Measurements from ENCODE around the gene HIF1AN.

- no peak for TF ChIP-seq REST (IDR thresholded peaks at IDR 0.05; ENCODE audit: insufficient replicate concordance, low read depth)
- no peak for TF ChIP-seq POLR2AphosphoS5 (IDR thresholded peaks at IDR 0.05; ENCODE audit: low read depth)
- TF ChIP-seq CTCF (IDR thresholded peaks at IDR 0.05; ENCODE audit: insufficient read depth, low read length), result no peak
- no peak for TF ChIP-seq GABPA (IDR thresholded peaks at IDR 0.05; ENCODE audit: low read depth)
Measured at GRCh38 chr10:100501423-100501822, 34.3 kb upstream of the HIF1AN start.

Measured in HL-60 (cell line).